ENCODE results near the gene MCIDAS. TPM values are rescaled to one million over a fixed set of nuclear protein-coding genes. Genes with fewer than 3 reads are reported as not detected.

Gene MCIDAS
- total RNA-seq, result not detected in 2 replicates

DNA sequence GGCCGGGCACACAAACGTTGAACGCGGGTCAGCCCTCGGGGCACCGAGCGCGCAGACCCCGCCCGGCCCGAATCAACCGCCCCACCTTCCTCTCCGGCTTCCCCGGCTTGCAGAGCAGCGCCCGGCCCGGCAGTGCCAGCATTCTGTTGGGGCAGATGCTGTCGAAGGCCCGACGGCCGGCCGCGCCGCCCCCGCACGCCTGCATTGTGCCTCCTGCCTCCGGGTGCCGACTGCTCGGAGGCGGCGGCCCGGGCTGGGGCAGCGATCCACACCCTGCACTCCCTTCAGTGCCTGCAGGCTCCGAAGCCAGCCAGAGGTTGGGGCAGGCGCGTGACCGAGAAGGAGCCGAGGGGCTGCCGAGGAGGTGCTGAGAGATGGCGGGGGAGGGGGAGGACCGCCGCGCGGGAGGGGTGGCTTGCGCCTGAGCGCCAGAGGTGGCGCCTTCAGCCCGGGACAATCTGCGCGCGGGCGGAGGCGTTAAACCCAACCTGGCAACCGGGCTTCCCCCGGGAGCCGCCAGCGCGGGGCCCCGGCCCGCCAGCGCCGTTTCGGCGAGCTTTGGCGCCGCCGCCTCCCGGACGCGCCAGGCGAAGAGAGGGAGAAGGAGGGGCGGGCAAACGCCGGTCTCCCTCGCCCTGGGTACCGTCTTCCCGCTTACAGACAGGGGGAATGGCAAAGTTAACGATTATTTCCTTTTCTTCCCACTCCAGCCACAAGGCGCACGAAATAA is at the start of gene MCIDAS:
Gene MCIDAS, minus strand, starts transcription at position 382 of the 730 bp plus-strand sequence. Its CDS starts 177 bp downstream, at position 205.

DNA sequence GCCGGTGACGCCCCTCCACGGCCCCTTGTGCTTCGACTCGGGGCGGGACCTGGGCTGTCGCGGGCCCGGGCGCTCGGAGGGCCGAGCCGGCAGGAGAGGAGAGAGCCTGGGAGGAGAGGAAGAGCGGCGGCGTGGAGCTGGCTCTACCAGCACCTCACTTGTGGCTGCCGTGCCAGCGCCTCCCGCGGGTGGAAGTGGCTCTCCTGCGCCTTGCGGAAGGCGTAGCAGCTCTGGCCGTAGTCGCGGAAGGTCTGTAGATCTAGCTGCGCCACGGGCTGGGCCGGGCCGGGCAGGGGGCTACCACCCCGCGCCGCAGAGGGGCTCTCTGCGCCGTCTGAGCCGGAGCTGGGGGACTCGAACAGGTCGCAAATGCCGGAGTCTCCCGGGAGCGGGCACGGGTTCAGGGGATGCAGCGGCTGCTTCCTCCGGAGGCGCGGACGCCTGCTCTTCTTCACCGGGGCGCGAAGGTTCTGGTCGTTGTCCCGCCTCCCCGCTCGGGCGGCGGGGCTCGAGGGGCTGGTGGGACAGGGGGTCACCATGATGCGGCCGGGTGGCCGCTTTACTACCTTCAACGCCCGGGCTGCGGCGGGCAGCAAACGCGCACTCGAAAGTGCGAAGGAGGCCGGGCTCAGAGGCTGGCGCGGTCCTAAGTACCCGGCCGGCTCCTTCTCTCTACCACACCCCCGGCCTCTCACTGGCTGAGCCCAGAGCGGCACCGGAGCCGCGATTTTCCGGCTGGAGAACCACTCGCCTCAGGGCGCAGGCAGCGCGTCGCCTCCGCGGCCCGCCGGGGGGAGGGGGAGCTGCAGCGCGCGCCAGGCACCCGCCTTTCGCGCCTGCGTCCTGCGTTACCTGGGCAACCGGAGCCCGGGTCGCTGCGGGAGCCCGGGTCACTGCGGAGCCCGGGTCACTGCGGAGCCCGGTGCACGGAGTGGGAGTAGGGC is 6.1 kb upstream of the MCIDAS start, which contains the start of gene CCNO:
Gene CCNO, minus strand, starts transcription at position 624 of the 944 bp plus-strand sequence. Its CDS starts 85 bp downstream, at position 539.

DNA sequence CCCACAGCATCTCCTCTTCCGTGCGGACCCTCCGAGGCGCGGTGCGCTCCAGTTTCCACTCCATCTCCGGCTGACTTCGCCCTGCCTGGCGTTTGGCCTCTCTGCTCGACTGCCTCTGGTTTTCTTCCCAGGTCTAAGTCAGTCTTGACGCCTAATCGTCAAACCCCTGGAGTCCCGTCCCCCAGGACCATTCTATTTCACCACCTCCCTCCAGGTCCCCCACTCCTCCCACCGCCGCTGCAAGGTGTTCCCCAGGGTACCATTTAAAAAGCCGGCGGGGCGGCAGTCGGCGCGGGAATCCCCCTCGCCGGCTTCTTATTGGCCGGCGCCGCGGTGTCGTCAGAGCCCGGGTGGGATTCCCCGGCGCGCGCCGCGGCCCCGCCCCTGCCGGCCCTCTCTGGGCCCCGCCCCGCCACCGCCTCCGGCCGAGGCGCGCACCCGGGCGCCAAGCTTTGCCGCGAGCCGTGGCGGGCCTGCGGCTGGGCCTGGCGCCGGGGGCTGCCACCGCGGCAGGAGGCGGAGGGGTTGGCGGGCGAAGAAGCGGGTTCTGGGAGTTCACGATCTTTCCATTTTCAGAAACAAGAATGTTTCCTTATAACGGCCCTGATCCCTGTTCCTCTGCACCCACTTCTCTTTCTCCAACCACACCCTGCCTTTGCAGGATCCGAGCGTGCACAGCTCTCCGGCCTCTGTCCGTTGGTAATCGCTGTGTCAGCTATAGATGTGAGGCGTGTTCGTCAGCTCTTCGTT is 54.0 kb downstream of the MCIDAS start, which contains the start of gene CDC20B:
Gene CDC20B, minus strand, starts transcription at position 241 of the 750 bp plus-strand sequence. Its CDS starts 177 bp downstream, at position 64.

Small RNA genes lying within 50 kb of the gene (small RNA-seq; reads per million reads assigned to genes)
- gene MIR449A, result not detected
- gene MIR449B, result not detected
- not detected for gene MIR449C

Other genes with a start within 250 kb of the MCIDAS start
- gene ESM1, start 241.7 kb downstream of the MCIDAS start, total RNA-seq, result 0.16 and 0.73 TPM in 2 replicates
- gene GZMK, start 203.1 kb downstream of the MCIDAS start, total RNA-seq, result not detected in 2 replicates
- not detected in 2 replicates for gene GZMA, start 124.7 kb downstream of the MCIDAS start, total RNA-seq
- 128 and 131 TPM in 2 replicates for gene GPX8, start 67.1 kb downstream of the MCIDAS start, total RNA-seq
- gene CDC20B, start 54.1 kb downstream of the MCIDAS start, total RNA-seq, result under 0.01 TPM in 1 of 2 replicates, not detected in the other
- gene CCNO, start 6.3 kb upstream of the MCIDAS start, total RNA-seq, result 0.16 TPM in 1 of 2 replicates, not detected in the other
- gene DHX29, start 80.4 kb upstream of the MCIDAS start, total RNA-seq, result 29.9 and 33.3 TPM in 2 replicates
- 64.2 and 64.4 TPM in 2 replicates for gene MTREX, start 80.7 kb upstream of the MCIDAS start, total RNA-seq

Measured in hair follicle dermal papilla cell (primary cell).